NCI-H1930 (cell line): ENCODE measurements around the gene CCHCR1.
"Not testable (repeated sequence)": the region's sequence is repeated elsewhere in the genome, so short reads cannot be mapped to it uniquely, and the experiment has no call there.

Source experiments
- DNase-seq, 2 experiments: peaks; one replicate each; lab custom pipeline; 2025; lab: John Stamatoyannopoulos, UW

Gene CCHCR1

DNA sequence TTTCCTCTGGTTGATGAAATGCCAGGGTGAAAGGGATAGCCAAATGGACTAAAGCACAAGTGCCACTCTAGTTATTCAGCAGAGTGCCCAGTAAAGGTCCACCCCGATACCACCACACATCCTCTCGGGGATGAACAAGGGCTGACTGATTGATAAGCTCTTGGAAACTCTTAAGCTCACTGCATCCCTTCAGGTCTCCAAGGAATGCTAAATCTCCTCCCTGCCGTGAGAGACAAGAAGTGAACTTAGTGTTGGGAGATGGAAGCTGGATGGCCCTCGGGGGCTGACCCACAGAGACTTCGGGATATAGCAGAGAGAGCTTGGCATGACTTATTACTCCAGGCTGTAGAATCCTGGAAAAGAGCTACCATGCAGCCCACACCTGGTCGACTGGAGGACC is 26.3 kb upstream of the CCHCR1 start:
- DNase-seq, result not testable (repeated sequence)

DNA sequence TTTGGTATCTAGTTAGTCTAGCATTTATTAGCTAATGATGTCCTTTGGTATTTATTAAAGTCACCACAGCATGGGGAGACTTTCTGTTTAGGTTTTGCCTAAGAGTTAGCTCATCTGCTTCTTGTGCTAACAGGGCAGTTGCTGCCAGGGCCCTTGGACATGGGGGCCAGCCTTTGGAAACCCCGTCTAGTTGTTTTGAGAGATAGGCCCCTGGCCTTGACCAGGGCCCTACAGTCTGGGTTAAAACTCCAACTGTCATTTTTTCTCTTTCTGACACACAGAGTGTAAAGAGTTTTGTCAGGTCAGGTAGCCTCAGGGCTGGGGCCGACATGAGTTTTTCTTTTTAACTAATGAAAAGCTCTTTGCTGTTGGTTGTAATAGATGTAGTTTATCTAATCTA is 25.7 kb upstream of the CCHCR1 start:
- not testable (repeated sequence) for DNase-seq

DNA sequence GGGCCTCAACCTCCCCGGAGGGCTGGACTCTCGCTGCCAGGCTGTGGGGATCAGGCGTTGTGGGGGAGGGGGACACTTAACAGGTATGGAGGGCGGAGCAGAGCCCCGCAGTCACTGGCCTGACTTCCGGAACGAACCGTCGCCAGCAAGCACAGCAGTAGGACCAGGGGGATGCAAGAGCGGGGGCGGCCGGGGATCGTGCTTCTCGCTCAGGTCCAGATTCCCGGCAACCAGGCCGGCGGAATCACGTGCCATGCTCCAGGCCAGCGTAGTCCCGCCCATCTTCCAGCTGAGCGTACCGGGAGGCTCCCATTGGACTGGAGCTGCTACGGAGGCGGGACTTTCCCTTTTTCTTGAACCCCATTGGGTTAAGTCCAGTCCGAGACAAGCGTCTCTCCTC is 22.9 kb upstream of the CCHCR1 start:
- no peak for DNase-seq

DNA sequence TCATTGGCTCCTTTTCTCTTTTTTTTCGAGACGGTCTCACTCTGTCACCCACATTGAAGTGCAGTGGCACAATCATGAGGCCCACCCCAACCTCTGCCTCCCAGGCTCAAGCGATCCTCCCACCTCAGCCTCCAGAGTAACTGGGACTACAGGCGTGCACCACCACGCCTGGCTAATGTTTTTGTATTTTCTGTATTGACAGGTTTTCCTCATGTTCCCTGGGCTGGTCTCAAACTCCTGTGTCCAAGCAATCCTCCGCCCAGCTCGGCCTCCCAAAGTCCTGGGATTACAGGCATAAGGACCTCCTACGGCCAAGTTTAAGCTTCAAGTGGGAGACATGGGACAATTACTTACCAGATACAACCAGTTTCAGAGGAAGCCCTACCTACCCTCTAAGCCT is 22.3 kb upstream of the CCHCR1 start:
- DNase-seq, result no peak

DNA sequence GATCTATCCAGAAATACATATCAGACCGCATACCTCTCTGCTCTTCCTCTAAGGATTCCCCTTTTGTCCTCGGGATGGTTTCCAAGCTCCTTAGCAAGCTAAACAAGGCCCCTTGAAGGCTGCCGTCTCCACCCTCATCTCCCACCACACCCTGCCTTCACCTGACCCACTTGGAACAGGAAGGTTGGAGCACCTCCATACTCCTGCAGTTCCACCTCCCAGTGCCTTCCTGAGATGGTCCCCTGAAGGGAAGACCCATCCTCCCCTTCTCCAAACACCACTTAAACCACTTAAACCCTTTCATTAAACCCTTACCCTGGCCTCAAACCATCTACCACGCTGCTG is 21.4 kb upstream of the CCHCR1 start:
- no peak for DNase-seq

DNA sequence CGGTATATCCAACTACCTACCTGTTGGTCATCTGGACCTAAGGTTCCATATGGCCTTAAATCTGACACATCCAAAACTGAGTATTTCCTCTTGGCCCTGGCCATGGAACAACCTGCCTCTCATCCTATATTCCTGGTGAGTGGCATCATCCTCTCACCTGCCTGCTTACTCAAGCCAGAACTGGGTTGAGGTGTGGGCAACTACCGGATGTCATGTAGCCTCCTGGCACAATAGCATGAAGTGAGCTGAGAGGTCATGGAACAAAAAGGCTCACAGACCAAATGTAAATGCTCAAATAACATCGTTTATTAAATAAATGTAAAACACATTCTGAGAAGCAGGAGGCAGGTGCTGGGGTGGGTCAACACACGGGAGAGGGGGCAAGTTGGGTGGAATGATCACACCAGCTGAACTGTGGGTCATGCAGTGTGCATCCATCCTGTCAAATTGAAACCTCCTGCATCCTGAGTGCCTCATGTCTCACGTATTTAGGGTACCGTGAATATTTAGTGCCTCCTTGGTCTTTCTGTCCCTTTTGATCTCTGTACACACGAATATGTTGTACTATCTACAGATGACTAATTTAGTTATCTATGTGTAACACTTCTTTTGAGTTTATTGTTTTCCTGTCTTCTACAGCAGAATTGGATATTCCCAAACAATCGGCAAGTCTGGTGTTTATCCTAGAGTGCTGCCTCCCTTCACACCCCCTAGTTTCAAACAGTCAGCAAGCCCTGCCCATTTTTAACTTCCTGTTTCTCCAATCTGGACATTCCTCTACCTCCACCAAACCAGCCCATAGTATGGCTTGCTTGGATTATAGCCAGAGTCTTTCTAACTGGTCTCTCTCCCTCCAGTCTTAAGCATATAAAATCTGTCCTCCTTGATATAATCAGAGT is 20.8 kb upstream of the CCHCR1 start:
- DNase-seq, result no peak

DNA sequence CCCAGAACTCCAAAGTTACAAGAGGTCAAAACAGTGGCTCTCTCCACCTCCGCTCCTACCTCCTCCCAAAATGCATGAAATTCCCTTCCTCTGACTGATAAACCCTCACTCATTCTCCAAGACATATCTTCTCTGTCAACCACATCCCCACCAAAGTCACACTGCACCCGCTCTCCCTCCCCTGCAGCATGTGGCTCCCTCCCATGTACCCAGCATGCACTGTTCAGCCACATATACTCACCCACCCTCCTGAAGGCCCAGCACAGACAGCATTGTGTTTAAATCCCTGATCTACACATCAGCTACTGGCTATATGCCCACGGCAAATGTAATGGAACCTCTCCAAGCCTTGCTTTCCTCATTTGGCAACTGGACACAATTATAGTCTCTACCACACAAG is 18.4 kb upstream of the CCHCR1 start:
- DNase-seq, result no peak

DNA sequence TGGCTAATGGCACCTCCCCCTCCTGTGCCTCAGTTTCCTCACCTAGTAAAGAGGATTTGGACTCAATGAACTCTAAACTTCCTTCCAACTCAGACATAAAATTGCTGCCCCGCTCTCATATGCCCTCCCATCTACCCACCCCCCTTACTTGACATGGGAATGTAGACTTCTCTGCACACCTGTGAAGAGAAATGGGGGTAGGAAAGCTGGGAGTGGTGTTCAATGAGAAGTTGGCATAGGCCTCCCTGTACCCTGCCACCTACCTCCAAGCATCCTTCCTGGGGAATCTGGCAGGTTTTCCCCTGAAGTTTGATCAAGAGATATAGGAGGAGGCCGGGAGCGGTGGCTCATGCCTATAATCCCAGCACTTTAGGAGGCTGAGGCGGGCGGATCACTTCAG is 16.8 kb upstream of the CCHCR1 start:
- DNase-seq, result no peak

DNA sequence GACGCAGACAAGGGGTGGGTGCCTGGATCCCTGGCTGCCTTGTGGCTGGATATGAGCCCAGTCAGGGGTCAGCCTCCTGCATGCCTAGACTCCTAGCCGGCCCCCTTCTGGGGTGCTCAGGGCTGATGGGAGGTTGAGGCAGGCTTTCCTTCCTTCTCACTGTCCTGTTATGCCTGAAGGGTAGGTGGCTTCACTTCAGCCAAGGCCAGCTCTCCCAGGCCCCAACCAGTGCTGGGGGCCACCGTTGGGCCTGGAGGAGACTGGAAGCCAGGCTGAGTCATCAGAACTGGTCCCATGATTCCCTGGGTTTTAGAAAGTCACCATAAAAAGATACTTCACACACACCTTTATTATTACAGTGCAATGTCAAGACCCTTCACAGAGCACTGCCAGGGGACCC is 15.8 kb upstream of the CCHCR1 start:
- DNase-seq, result no peak

DNA sequence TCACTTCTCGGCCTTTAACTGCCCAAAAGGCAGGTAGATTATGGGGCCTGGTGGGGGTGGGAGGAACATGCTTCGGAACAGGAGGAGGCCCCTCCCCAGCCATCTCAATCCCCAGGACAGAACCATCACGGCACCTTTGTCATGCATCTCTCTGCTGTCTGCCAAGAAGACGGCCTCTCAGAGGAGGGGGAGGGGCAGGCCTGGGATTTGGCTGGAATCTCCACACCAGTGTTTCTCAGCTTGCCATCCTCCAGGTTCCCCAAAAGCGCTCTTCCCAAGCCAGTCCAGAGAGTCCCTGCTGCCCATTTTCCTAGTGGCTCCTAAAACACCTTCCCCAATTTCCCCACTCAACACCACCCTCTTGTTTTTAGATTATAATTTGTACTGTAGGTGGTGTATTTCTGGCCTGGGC is 15.4 kb upstream of the CCHCR1 start:
- no peak for DNase-seq

DNA sequence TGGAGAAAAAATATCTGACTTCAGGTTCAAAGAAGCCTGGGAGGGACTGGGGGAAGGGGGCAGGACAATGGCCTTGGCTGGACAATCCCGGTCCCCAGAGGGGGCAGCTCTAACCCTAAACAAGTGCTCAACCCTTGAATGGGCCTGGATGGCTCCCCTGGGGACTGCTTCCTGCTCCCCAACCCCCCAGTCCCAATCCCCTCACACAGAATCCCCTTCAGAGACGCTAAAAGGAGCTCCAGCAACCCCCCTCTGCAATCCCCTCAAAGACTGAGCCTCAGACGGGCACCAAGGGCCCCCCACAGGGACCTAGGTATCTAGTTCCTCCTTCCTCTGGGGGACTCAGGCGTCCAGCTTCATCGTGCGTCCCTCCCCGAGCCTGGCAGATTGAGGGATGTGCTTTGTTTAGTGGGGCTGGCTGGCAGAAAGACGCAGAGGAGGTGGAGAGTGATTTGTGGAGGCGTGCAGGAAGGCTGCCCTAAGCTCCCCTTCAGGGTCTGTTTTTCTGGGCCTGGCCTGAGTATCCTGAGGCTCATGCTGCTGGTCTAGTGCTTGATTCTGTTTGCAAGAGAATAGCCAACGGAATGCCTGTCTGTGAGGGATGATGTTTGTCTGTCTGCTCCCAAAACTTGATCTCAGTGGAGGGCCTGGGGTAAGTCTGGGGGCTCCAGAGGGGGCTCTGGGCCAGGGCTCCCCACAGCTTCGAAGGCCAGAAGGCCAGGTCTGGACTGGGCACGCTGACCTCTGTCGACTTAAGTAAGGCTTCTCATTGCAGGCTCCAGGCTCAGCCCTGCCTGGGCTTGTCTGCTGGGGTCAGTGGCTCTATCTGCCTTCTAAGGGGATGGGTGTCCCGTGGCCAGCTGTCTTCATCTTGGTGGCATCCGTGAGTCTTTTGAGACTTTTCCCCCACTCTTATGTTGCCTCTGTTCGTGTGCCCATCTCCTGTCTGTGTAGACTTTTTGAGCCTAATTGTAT is 14.6 kb upstream of the CCHCR1 start:
- no peak for DNase-seq

DNA sequence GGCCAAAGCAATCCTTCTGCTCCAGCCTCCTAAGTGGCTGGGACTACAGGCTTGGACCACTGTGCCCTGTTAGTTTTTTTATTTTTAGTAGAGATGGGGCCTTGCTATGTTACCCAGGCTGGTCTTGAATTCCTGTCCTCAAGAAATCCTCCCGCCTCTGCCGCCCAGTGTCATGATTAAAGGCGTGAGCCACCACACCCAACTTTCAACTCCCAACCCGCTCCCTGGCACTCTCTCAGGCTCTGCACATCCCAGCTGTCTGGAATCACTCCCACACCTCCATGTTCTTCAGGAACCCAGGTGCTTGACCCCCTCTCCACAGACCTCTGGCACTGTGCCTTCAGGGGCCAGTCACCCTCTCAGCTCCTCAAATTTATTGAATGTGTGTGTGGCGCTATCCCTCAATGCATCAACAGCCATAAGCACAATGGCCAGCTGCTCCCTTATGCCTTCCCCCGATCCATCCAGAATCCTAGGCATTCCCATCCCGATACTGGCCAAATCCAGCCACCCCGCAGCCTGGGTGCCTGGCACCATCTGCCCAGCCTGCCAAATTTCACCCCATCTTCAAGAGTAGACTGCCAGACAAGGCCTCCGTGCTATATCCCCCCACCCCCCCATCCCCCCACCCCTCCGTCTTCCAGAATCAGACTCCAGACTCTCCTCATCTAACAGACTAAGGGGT is 13.5 kb upstream of the CCHCR1 start:
- no peak for DNase-seq

DNA sequence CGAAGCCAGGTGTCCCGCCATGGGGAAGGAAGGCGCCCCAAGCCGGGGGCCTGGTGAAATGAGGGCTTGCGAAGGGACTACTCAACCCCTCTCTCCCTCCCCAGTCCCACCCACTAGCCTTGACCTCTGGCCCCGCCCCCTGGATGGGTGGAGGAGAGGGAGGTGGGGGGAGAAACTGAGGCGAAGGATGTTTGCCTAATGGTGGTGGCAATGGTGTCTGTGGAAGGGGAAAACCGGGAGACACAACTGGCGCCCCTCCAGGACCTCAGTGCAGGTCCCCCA is 12.9 kb upstream of the CCHCR1 start, which contains the start of gene POU5F1:
TSS of gene POU5F1 (minus strand) at position 83 of the 282 bp plus-strand sequence. CDS start at position 21, 62 bp downstream.
- no peak for DNase-seq

DNA sequence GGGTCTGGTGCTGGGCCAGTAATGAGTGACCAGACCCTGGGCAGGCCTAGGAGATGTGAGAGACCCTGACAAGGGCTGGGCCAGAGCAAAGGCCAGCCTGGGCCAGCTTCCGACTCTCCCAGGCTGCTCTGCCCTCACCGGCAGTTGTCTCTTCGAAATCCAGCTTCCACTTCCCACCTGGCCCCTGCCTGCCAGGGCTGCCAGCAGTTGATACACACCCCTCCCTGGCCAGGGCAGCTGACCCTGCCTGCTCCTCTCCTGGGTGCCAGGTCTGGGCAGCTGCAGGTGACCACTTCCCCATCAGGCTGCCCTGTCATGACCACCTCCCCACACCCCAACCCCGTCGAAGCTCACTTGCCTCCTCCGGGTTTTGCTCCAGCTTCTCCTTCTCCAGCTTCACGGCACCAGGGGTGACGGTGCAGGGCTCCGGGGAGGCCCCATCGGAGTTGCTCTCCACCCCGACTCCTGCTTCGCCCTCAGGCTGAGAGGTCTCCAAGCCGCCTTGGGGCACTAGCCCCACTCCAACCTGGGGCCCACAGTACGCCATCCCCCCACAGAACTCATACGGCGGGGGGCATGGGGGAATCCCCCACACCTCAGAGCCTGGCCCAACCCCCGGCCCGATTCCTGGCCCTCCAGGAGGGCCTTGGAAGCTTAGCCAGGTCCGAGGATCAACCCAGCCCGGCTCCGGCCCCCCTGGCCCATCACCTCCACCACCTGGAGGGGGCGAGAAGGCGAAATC is 12.4 kb upstream of the CCHCR1 start:
- not testable (repeated sequence) for DNase-seq

DNA sequence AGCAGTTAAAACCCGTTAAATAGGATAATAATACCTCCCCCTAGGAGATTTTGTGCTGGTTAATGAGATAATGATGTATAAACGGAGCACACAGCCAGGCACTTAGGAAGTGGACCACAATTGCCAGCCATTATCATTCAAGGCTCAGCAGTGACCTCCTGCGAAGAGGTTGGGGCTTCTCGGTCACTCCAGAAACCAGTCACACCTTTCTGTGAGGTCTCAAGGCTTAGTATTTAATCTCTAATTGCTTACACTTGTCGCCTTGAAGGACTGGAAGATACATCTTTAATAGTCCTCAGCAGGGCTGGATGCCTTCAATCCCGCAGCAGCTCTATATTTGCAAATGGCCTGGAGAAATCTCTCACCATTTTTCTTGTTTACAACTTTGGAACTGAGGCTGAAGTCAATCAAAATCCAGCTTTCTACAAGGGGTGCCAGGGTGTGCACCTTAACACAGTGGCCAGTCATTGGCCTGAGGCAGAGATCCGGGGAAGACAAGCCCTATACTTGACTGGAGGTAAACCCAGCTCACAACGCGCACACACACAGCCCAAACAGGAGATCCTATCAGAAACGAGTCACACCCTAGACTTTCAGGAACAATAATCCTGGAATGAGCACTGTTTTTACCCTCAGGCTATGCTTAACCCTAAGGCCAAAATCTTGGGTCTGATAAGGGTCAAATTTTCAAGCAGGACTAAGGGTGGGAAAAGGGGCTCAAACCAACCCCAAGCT is 11.7 kb upstream of the CCHCR1 start:
- no peak for DNase-seq

DNA sequence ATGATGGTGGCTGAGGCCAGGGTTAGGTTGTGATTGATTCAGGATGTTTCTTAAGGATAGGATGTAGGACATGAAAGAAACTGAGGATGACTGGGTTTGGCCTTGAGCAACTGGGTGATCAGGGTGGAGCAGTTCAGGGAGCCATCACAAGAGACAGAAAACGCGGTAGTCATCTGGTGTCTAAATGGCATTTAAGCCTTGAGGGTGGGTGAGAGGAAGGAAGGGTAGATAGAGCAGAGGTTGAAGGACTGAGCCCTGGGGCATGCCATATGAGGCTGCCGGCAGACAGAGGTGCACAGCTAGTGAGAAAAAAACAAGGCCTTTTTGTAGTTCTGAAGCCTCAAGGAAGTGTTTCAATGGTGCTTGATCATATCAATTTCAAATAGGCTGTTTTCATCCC is 11.0 kb upstream of the CCHCR1 start:
- no peak for DNase-seq

DNA sequence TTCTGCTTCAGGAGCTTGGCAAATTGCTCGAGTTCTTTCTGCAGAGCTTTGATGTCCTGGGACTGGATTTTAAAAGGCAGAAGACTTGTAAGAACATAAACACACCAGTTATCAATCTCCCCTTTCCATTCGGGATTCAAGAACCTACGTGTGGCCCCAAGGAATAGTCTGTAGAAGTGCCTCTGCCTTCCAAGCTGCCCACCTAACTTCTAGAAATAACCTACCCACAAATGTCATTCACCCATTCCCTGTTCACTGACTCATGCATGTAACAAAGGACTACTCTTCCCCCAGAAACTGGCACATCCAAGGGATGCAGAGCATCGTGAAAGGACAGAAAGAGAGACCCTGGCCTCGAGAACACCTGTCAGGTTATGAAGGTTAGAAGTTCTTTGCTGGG is 8.4 kb upstream of the CCHCR1 start:
- no peak for DNase-seq

DNA sequence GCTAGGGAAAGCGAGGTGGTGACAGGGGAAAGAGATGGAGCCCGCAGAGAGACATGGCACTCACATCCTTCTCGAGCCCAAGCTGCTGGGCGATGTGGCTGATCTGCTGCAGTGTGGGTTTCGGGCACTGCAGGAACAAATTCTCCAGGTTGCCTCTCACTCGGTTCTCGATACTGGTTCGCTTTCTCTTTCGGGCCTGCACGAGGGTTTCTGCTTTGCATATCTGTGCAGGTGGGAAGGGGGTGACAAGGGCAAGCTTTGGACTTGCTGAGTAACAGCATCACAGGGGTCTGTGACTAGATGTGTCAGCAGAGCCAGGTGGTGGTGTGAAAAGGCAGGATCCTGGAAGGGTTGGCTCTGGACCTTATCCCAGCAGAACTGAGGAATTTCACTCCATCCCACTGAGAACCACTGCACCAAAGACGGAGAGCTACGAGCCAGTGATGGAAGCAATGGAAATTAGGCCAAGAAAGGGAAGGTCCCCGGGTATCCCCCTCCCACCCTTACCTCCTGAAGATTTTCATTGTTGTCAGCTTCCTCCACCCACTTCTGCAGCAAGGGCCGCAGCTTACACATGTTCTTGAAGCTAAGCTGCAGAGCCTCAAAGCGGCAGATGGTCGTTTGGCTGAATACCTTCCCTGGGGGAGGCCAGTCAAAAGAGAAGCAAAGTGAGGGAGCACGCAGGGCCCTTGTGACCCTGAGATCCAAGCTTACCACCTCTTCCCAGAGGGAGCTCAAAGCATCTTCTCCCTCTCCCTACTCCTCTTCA is 7.6 kb upstream of the CCHCR1 start:
- not testable (repeated sequence) for DNase-seq

DNA sequence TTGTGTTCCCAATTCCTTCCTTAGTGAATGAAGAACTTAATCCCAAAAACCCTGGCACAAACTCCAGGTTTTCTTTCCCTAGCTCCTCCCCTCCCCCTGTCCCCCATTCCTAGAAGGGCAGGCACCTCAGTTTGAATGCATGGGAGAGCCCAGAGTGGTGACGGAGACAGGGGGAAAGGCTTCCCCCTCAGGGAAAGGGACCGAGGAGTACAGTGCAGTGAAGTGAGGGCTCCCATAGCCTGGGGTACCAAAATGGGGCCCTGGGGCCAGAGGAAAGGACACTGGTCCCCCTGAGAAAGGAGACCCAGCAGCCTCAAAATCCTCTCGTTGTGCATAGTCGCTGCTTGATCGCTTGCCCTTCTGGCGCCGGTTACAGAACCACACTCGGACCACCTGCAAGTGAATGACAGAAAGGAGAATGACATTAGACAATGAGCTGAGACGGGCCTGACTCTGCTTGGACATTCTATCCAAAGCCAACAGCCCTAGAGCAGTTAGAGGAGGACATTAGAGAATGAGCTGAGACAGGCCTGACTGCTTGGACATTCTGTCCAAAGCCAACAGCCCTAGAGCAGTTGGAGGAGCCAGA is 7.0 kb upstream of the CCHCR1 start:
- not testable (repeated sequence) for DNase-seq

DNA sequence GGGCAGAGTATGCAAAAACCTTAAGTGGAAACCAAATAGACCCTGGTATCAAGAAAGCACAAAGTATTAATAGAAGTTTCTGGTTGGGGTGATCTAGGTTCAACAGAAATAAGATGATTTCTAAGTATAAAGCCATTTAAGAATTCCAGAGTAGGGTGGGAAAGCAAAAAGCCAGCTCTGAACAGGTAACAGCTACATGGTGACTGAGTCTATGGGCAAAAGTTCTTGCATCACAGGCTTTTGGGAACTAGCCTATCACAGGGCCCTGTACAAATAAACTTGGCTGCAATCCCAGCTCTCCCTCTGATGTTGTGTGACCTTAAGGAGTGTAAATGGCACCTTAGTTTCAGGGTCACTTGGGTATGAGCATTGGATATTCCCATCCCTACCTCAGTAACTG is 6.3 kb upstream of the CCHCR1 start:
- no peak for DNase-seq
